Tibial artery (tissue), 4 donors: Measurements from ENCODE around the gene CCDC194.

ENCODE experiments used
- DNase-seq, 2 donors: peaks; one replicate each; pipeline ENCODE4 v3.0.0-alpha.2; 2019
- H3K27ac ChIP-seq, 2 donors: fragments of 200-600 bp; sonication (generic) in 1 of 2; 1 replicate in 1 of 2; 2 replicates in 1 of 2; pipeline ENCODE4 v1.5.1; 2018 to 2019; ENCODE audit warnings: mild to moderate bottlenecking in 1 of 2
- H3K27me3 ChIP-seq, 2 donors: fragments of 200-600 bp; sonication (generic) in 1 of 2; one replicate each; pipeline versions ENCODE4 v1.5.1 to v1.6.0; 2016 to 2019
- H3K36me3 ChIP-seq, 3 donors: fragments of 200-600 bp; sonication (generic) in 2 of 3; one replicate each; pipeline ENCODE4 v1.5.1; 2016 to 2019; ENCODE audit warnings: mild to moderate bottlenecking in 2 of 3
- H3K4me1 ChIP-seq, 4 donors: fragments of 200-600 bp; sonication (generic) in 2 of 4; 1 replicate in 3 of 4; 2 replicates in 1 of 4; pipeline ENCODE4 v1.5.1; 2016 to 2019
- H3K4me3 ChIP-seq, 2 donors: fragments of 200-600 bp; sonication (generic) in 1 of 2; 1 replicate in 1 of 2; 2 replicates in 1 of 2; pipeline ENCODE4 v1.5.1; 2018 to 2019; ENCODE audit warnings: mild to moderate bottlenecking in 2 of 2
- H3K9me3 ChIP-seq, 3 donors: fragments of 200-600 bp; sonication (generic) in 1 of 3; one replicate each; pipeline ENCODE4 v1.5.1; 2016 to 2019
- CTCF ChIP-seq, 2 experiments: fragments of 200-600 bp in 1 of 2; fragments of 450-650 bp in 1 of 2; IDR thresholded peaks; one replicate each; pipeline ENCODE4 v1.5.1; 2017 to 2019; ENCODE audit warnings: antibody characterized with exemption in 2 of 2, mild to moderate bottlenecking in 1 of 2, moderate library complexity in 1 of 2
- intact Hi-C: fragments of 100-400 bp; cut with DNase I; formaldehyde crosslinking; loops from one replicate; pipeline ENCODE4 v1.15.0; 2023; ENCODE audit warnings: low total_unique reads

Gene CCDC194

GRCh38 chr19:17352608-17353280 lies 41.3 kb downstream of the CCDC194 start:
- Histone ChIP-seq H3K4me1 (peaks cover 0 to 22% (median 16%) of the 10 kb centered on the region in 4 donors), H3K27ac (no peak overlapping the region), H3K4me3 (no peak overlapping the region), H3K36me3 (no peaks in the 10 kb centered on the region), H3K27me3 (peaks cover 0 to 5% of the 10 kb centered on the region in 2 donors), H3K9me3 (no peaks in the 10 kb centered on the region)
- no peak for DNase-seq
- no peak for TF ChIP-seq CTCF (IDR thresholded peaks at IDR 0.05)
- intact Hi-C loops: no loop called here

GRCh38 chr19:17351815-17352435 lies 42.1 kb downstream of the CCDC194 start:
- intact Hi-C loops: no loop called here
- Histone ChIP-seq H3K36me3 (no peaks in the 10 kb centered on the region), H3K4me3 (no peak overlapping the region), H3K9me3 (no peaks in the 10 kb centered on the region), H3K27me3 (peaks cover 0 to 5% of the 10 kb centered on the region in 2 donors), H3K4me1 (peaks cover 0 to 28% (median 24%) of the 10 kb centered on the region in 4 donors), H3K27ac (no peak overlapping the region)
- TF ChIP-seq CTCF (IDR thresholded peaks at IDR 0.05): no peak
- no peak for DNase-seq

GRCh38 chr19:17348700-17349099 lies 45.3 kb downstream of the CCDC194 start:
- no peaks in the 10 kb centered on the region for H3K36me3 ChIP-seq
- TF ChIP-seq CTCF (IDR thresholded peaks at IDR 0.05): no peak
- peak; percentile 75 to 82 for DNase-seq
- no peaks in the 10 kb centered on the region for H3K9me3 ChIP-seq
- peak overlapping the region; percentile 39 to 47 for H3K27ac ChIP-seq
- H3K27me3 ChIP-seq: peaks cover 0 to 5% of the 10 kb centered on the region in 2 donors
- peak overlapping the region in 1 of 2 donors; percentile 13 for H3K4me3 ChIP-seq
- intact Hi-C loops: no loop called here
- peaks cover 0 to 40% (median 31%) of the 10 kb centered on the region in 4 donors for H3K4me1 ChIP-seq

- Histone ChIP-seq H3K9me3 (no peaks in the 10 kb centered on the region), H3K27me3 (peaks cover 0 to 5% of the 10 kb centered on the region in 2 donors), H3K4me3 (no peak overlapping the region), H3K36me3 (no peaks in the 10 kb centered on the region), H3K27ac (peak overlapping the region; percentile 39 to 47), H3K4me1 (peaks cover 0 to 38% (median 31%) of the 10 kb centered on the region in 4 donors)
- no peak for DNase-seq
- intact Hi-C loops: no loop called here
- no peak for TF ChIP-seq CTCF (IDR thresholded peaks at IDR 0.05)
Measured at GRCh38 chr19:17347877-17348276, 46.1 kb downstream of the CCDC194 start.

- H3K27me3 ChIP-seq: peaks cover 0 to 5% of the 10 kb centered on the region in 2 donors
- DNase-seq: peak in 1 of 2 donors; percentile 73
- intact Hi-C loops: no loop called here
- no peak overlapping the region for H3K4me3 ChIP-seq
- peak overlapping the region; percentile 39 to 47 for H3K27ac ChIP-seq
- peaks cover 0 to 35% (median 31%) of the 10 kb centered on the region in 4 donors for H3K4me1 ChIP-seq
- H3K36me3 ChIP-seq: peaks cover 0 to under 1% (median 0%) of the 10 kb centered on the region in 3 donors
- no peaks in the 10 kb centered on the region for H3K9me3 ChIP-seq
- TF ChIP-seq CTCF (IDR thresholded peaks at IDR 0.05): no peak
Measured at GRCh38 chr19:17347361-17347760, 46.6 kb downstream of the CCDC194 start.
